Measurements from ENCODE around the gene LAPTM4A. TPM values are rescaled to one million over a fixed set of nuclear protein-coding genes. Genes with fewer than 3 reads are reported as not detected.
A peak's percentile ranks its signal among the peaks of the same experiment; 100 is the strongest.
"Not testable (repeated sequence)": the region's sequence is repeated elsewhere in the genome, so short reads cannot be mapped to it uniquely, and the experiment has no call there.

LAPTM4A gene
- total RNA-seq, 4 donors from 2014 or later: 27.3 to 65.0 (median 50.0) TPM

DNA sequence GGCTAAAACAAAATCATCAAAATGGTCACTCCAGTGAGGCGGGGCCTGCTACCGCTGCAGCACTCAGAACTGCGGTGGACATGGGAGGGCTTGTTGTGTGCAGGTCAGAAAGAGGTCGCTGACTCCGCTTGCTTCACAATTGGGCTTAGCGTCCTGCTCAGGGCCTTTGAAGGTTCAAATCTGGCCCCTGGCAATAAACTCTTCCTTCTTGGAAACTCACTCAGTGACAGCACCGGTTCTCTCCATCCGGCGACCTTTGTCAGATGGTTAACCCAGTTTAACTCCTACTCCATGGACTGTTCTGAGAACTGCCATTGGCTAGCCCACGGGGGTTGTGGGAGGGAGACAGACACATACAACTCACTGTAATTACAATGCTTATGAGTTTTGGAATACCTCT lies 29.0 kb upstream of the LAPTM4A start:
- no peaks in the 10 kb centered on the region for H3K27me3 ChIP-seq
- H3K36me3 ChIP-seq: no peaks in the 10 kb centered on the region
- DNase-seq: no peak
- H3K27ac ChIP-seq: no peak overlapping the region
- no peak for TF ChIP-seq POLR2A (IDR thresholded peaks at IDR 0.05)
- TF ChIP-seq, protein P1, sequence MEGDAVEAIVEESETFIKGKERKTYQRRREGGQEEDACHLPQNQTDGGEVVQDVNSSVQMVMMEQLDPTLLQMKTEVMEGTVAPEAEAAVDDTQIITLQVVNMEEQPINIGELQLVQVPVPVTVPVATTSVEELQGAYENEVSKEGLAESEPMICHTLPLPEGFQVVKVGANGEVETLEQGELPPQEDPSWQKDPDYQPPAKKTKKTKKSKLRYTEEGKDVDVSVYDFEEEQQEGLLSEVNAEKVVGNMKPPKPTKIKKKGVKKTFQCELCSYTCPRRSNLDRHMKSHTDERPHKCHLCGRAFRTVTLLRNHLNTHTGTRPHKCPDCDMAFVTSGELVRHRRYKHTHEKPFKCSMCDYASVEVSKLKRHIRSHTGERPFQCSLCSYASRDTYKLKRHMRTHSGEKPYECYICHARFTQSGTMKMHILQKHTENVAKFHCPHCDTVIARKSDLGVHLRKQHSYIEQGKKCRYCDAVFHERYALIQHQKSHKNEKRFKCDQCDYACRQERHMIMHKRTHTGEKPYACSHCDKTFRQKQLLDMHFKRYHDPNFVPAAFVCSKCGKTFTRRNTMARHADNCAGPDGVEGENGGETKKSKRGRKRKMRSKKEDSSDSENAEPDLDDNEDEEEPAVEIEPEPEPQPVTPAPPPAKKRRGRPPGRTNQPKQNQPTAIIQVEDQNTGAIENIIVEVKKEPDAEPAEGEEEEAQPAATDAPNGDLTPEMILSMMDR (IDR thresholded peaks at IDR 0.05): no peak
- H3K4me1 ChIP-seq: no peaks in the 10 kb centered on the region
- no peak overlapping the region for H3K4me3 ChIP-seq
- no peaks in the 10 kb centered on the region for H3K9me3 ChIP-seq

DNA sequence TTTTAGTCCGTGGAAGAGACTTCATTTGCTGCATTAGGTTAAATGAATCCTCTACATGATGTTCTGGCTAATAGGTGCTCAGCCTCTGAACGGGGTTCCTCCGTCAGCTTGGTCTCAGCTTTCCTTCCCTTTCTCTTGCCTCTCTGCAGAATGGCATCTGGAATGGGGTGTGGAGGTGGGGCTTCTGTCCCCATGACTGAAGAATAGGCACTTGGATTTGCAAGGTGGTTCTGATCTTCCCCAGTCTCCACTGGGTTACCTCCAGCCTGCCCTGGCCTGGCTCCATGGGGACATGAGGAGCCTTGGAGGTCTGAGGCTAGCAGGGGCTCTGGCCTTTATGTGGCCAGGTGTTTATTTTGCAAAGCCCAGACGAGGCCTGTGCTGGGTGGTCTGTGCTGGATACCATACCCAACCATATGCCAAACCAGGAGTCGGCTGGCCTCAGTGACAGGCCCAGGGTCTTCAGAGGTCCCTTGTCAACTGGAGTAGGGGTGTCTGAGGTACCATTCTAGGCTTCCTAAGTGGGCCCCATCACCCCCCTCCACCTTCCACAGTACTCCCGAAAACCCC lies 28.2 kb upstream of the LAPTM4A start:
- H3K4me1 ChIP-seq: no peaks in the 10 kb centered on the region
- no peak for DNase-seq
- TF ChIP-seq, protein P1 (IDR thresholded peaks at IDR 0.05): no peak
- no peak for TF ChIP-seq POLR2A (IDR thresholded peaks at IDR 0.05)

DNA sequence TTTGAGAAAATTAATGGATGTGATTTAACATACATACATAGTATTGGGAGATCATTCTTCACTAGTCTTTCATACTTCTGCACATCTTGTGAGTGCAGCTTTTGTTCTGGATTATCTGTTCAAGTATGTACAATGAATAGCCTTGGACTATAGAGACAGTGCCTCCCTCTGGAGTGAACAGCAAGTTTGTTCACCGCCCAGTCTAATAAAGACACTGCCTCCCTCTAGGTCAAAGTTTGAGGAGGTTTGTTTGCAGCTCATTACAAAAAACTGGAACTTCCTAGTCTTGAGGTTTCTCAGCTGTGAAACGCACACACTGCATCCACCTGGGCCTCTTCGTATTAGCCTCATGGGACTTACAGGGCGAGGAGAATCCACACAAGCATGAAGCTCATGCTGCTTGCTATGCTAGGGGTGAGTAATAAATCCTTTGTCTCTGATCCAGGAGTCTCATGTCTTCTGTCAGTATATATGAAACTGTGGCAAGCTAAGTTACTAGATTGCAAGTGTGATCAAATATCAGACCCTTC lies 26.0 kb upstream of the LAPTM4A start:
- no peaks in the 10 kb centered on the region for H3K36me3 ChIP-seq
- no peak for DNase-seq
- no peaks in the 10 kb centered on the region for H3K4me1 ChIP-seq
- TF ChIP-seq, protein P1 (IDR thresholded peaks at IDR 0.05): peak in 1 of 6 experiments; percentile 11
- TF ChIP-seq POLR2A (IDR thresholded peaks at IDR 0.05): no peak
- H3K4me3 ChIP-seq: no peak overlapping the region
- H3K9me3 ChIP-seq: no peaks in the 10 kb centered on the region
- no peak overlapping the region for H3K27ac ChIP-seq
- no peaks in the 10 kb centered on the region for H3K27me3 ChIP-seq

More for the DNA sequence above, 28.2 kb upstream of the LAPTM4A start:
- H3K9me3 ChIP-seq: no peaks in the 10 kb centered on the region
- H3K4me3 ChIP-seq: no peak overlapping the region
- H3K27me3 ChIP-seq: no peaks in the 10 kb centered on the region
- H3K27ac ChIP-seq: no peak overlapping the region
- no peaks in the 10 kb centered on the region for H3K36me3 ChIP-seq

DNA sequence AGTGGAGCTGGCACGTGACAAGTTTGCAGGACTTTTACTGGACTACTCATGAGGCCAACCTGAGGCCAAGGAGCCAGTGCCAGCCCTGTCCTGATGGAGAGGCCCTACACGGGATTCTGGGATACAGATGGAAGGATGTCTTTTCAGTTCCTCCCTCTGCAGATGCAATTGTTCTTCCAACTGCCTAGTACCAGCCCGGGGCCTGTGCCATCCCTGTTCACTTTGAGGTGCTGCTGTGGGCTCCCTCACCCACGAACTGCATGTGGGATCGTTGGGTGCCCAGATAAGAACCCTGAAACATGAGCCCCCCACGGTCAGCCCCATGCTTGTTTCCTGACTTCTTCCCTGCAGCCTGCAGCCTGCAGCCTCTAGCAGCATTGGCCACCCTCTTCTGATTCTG lies 25.3 kb upstream of the LAPTM4A start:
- Histone ChIP-seq H3K4me1 (no peaks in the 10 kb centered on the region), H3K9me3 (no peaks in the 10 kb centered on the region), H3K27ac (no peak overlapping the region), H3K36me3 (no peaks in the 10 kb centered on the region), H3K4me3 (no peak overlapping the region), H3K27me3 (no peaks in the 10 kb centered on the region)
- TF ChIP-seq, protein P1 (IDR thresholded peaks at IDR 0.05): no peak
- TF ChIP-seq POLR2A (IDR thresholded peaks at IDR 0.05): no peak
- no peak for DNase-seq

DNA sequence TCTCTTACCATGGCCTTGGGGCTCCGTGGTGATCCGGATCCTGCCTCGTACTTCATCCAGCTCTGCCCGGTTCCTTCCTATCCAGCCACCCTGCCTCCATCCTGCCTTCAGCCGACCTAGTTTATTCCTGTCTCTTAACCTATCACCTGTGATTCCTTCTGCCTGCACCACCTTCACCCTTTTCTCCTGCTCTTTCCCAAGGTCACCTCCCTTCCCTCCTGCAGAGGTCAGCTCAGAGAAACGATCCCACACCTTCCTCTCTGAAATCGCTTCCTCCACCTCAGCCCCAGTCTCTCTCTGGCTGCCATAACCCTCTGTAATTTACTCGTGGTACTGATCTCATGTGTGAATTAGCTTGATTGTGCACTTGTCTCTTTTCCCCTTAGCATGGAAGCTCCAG lies 23.5 kb upstream of the LAPTM4A start:
- TF ChIP-seq POLR2A (IDR thresholded peaks at IDR 0.05): no peak
- TF ChIP-seq, protein P1 (IDR thresholded peaks at IDR 0.05): no peak
- H3K9me3 ChIP-seq: no peaks in the 10 kb centered on the region
- no peaks in the 10 kb centered on the region for H3K36me3 ChIP-seq
- no peaks in the 10 kb centered on the region for H3K27me3 ChIP-seq
- no peaks in the 10 kb centered on the region for H3K4me1 ChIP-seq
- H3K4me3 ChIP-seq: no peak overlapping the region
- DNase-seq: no peak
- H3K27ac ChIP-seq: no peak overlapping the region

DNA sequence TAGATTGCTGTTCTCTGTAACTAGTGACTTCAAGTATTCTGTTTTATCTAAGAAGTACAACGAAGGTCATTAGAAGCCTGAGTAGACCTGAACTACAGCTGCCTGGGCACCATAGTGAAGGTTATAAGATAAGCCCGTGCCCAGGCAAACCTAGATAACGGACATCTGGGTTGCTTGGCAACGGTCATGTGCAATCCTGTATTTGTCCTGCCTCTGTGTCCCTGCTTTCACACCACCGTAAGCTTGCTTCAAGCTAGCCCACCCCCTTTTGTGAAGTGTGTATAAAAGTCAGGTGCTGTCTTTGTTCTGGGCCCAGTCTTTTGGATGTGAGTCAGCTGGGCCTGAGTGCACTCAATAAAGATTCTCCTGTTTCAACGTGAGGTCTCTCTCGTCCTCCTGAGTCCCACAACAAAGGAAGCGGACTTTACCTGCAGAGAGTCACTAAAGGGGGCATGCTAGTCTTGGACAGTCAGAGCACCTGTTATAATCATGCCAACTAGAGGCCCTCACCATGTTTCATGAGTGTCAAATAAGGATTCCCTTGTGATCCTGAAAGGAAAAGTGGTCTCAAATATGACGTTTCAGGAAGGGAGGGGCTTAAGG lies 22.7 kb upstream of the LAPTM4A start:
- not testable (repeated sequence) for H3K27me3 ChIP-seq, H3K36me3 ChIP-seq, H3K27ac ChIP-seq, H3K9me3 ChIP-seq, H3K4me1 ChIP-seq, DNase-seq, H3K4me3 ChIP-seq

Measured in Peyer's patch (tissue), 4 donors.